Ishikawa (cell line): ENCODE results near the gene ACTC1.

ENCODE experiments used
- CEBPB ChIP-seq: IDR thresholded peaks from 2 replicates; pipeline ENCODE4 v1.6.1; 2012
- EP300 ChIP-seq: IDR thresholded peaks from 2 replicates; pipeline ENCODE4 v1.6.1; 2012; ENCODE audit warnings: borderline replicate concordance
- NFIC ChIP-seq: IDR thresholded peaks from 2 replicates; pipeline ENCODE4 v1.6.1; 2012
- TAF1 ChIP-seq: IDR thresholded peaks from 2 replicates; pipeline ENCODE4 v1.6.1; 2012; ENCODE audit warnings: low read depth, mild to moderate bottlenecking
- TEAD4 ChIP-seq: IDR thresholded peaks from 2 replicates; pipeline ENCODE4 v1.6.1; 2012
- USF1 ChIP-seq: IDR thresholded peaks from 2 replicates; pipeline ENCODE4 v1.6.1; 2012
- YY1 ChIP-seq: IDR thresholded peaks from 2 replicates; pipeline ENCODE4 v1.6.1; 2012; ENCODE audit warnings: low read depth

- no peak for TF ChIP-seq CEBPB
- TF ChIP-seq TAF1 = no peak
- TF ChIP-seq NFIC = no peak
- TF ChIP-seq YY1 = no peak
- TF ChIP-seq TEAD4 = no peak
- no peak for TF ChIP-seq USF1
- no peak for TF ChIP-seq EP300
Measured at GRCh38 chr15:34793071-34793470, 2.3 kb downstream of the ACTC1 start.
